Cardiac muscle cell (in vitro differentiated cells and primary cell): ENCODE results near the gene S100B. TPM values are rescaled to one million over a fixed set of nuclear protein-coding genes. Genes with fewer than 3 reads are reported as not detected.

Source experiments
- DNase-seq, 2 donors: peaks; one replicate each; pipeline versions ENCODE4 v3.0.0 to v3.0.0-alpha.2; 2010 to 2017; ENCODE audit warnings: low read depth in 1 of 2, low spot score in 1 of 2
- H3K27ac ChIP-seq: fragments of 200-600 bp; sonication (generic); 2 replicates; pipeline ENCODE4 v1.5.1; 2016
- H3K27me3 ChIP-seq: fragments of 200-600 bp; sonication (generic); 2 replicates; pipeline ENCODE4 v1.6.0; 2016; ENCODE audit warnings: control low read depth
- H3K36me3 ChIP-seq: fragments of 200-600 bp; sonication (generic); 2 replicates; pipeline ENCODE4 v1.5.1; 2016; ENCODE audit warnings: control low read depth
- H3K4me1 ChIP-seq: fragments of 200-600 bp; sonication (generic); 2 replicates; pipeline ENCODE4 v1.8.1; 2017; ENCODE audit warnings: low read depth, mild to moderate bottlenecking, mixed run types
- H3K4me3 ChIP-seq: fragments of 200-600 bp; sonication (generic); 2 replicates; pipeline ENCODE4 v1.5.1; 2016; ENCODE audit warnings: mild to moderate bottlenecking
- H3K9me3 ChIP-seq: fragments of 200-600 bp; sonication (generic); 2 replicates; pipeline ENCODE4 v1.5.1; 2017; ENCODE audit warnings: low read depth, mild to moderate bottlenecking, control low read depth
- CTCF ChIP-seq: IDR thresholded peaks from 2 replicates; pipeline ENCODE4 v1.5.1; 2012; ENCODE audit warnings: low read depth, mild to moderate bottlenecking, low read length
- polyA plus RNA-seq: library from polyadenylated mRNA; unstranded; fragments of >200 nt; fragmentation: Nextera tagmentation; extraction: Ambion mirVana; gene quantifications from 2 replicates; pipeline ENCODE4 v1.2.1, GENCODE V29; 2016
- total RNA-seq: library from RNA; depleted of rRNA; stranded (reverse); fragments of >200 nt; gene quantifications from 2 replicates; pipeline ENCODE4 v1.2.3, GENCODE V29; 2016

Gene S100B
- total and polyA plus RNA-seq, 2 experiments from 2014 or later, result 0.16 to 0.21 TPM

- Histone ChIP-seq H3K9me3 (no peaks in the 10 kb centered on the region), H3K4me1 (peaks cover 4% of the 10 kb centered on the region), H3K36me3 (no peaks in the 10 kb centered on the region), H3K27ac (no peak overlapping the region), H3K27me3 (peaks cover 2% of the 10 kb centered on the region), H3K4me3 (no peak overlapping the region)
- no peak for DNase-seq
- TF ChIP-seq CTCF, result no peak
Measured at GRCh38 chr21:46606427-46606813, 1.5 kb upstream of the S100B start.

- H3K4me1 ChIP-seq, result peaks cover 4% of the 10 kb centered on the region
- DNase-seq, result no peak
- TF ChIP-seq CTCF, result no peak
- no peak overlapping the region for H3K4me3 ChIP-seq
- no peak overlapping the region for H3K27ac ChIP-seq
- H3K9me3 ChIP-seq, result no peaks in the 10 kb centered on the region
- peaks cover 2% of the 10 kb centered on the region for H3K27me3 ChIP-seq
- no peaks in the 10 kb centered on the region for H3K36me3 ChIP-seq
Measured at GRCh38 chr21:46605767-46606426, 1.0 kb upstream of the S100B start.

- no peak for TF ChIP-seq CTCF
- Histone ChIP-seq H3K36me3 (no peaks in the 10 kb centered on the region), H3K27me3 (peaks cover 2% of the 10 kb centered on the region), H3K27ac (no peak overlapping the region), H3K4me1 (peaks cover 4% of the 10 kb centered on the region), H3K4me3 (no peak overlapping the region), H3K9me3 (no peaks in the 10 kb centered on the region)
- DNase-seq, result no peak
Measured at GRCh38 chr21:46604329-46604974, 430 bp downstream of the S100B start.

- peak in 1 of 2 donors; percentile 13 for DNase-seq
- Histone ChIP-seq H3K4me1 (peaks cover 10% of the 10 kb centered on the region), H3K36me3 (no peaks in the 10 kb centered on the region), H3K9me3 (no peaks in the 10 kb centered on the region), H3K4me3 (no peak overlapping the region), H3K27me3 (peaks cover 2% of the 10 kb centered on the region), H3K27ac (no peak overlapping the region)
- TF ChIP-seq CTCF, result no peak
Measured at GRCh38 chr21:46603228-46603627, 1.7 kb downstream of the S100B start.

- DNase-seq, result no peak
- no peak overlapping the region for H3K4me3 ChIP-seq
- no peaks in the 10 kb centered on the region for H3K36me3 ChIP-seq
- no peak overlapping the region for H3K27ac ChIP-seq
- peaks cover 2% of the 10 kb centered on the region for H3K27me3 ChIP-seq
- peaks cover 6% of the 10 kb centered on the region for H3K4me1 ChIP-seq
- TF ChIP-seq CTCF, result no peak
- no peaks in the 10 kb centered on the region for H3K9me3 ChIP-seq
Measured at GRCh38 chr21:46600978-46601377, 3.9 kb downstream of the S100B start.
